CD4-positive, CD25-positive, alpha-beta regulatory T cell (primary cell): ENCODE measurements around the gene TSHZ3. TPM values are rescaled to one million over a fixed set of nuclear protein-coding genes. Genes with fewer than 3 reads are reported as not detected.

Experiments used
- ATAC-seq, 2 donors: fragments of 150-1000 bp; cut with Tn5 transposase; one replicate each; pipeline ENCODE4 v1.10.0; 2021; ENCODE audit warnings: low read depth in 2 of 2, moderate number of reproducible peaks in 2 of 2, moderate library complexity in 1 of 2
- DNase-seq, 3 donors: peaks; one replicate each; pipeline versions ENCODE4 v3.0.0 to v3.0.0-alpha.2; 2012 to 2022; ENCODE audit warnings: mixed read lengths in 1 of 3
- H3K27ac ChIP-seq: one replicate; pipeline ENCODE4 v1.7.0; 2013; ENCODE audit warnings: mild to moderate bottlenecking, low read length; ENCODE audit not compliant: insufficient read depth, poor library complexity, severe bottlenecking
- H3K27me3 ChIP-seq: one replicate; pipeline ENCODE4 v1.7.0; 2013; ENCODE audit warnings: low read length; ENCODE audit not compliant: control insufficient read depth, insufficient read depth
- H3K36me3 ChIP-seq: one replicate; pipeline ENCODE4 v1.7.0; 2013; ENCODE audit warnings: mild to moderate bottlenecking, low read length, moderate library complexity; ENCODE audit not compliant: control insufficient read depth, insufficient read depth
- H3K4me1 ChIP-seq: 2 replicates; pipeline ENCODE4 v1.7.0; 2013; ENCODE audit warnings: mild to moderate bottlenecking, low read length; ENCODE audit not compliant: insufficient read depth, control insufficient read depth, poor library complexity, severe bottlenecking
- H3K4me3 ChIP-seq: one replicate; pipeline ENCODE4 v1.7.0; 2013; ENCODE audit warnings: low read depth, mild to moderate bottlenecking, low read length, moderate library complexity
- H3K9me3 ChIP-seq, 2 experiments: 1 replicate in 1 of 2; 2 replicates in 1 of 2; pipeline ENCODE4 v1.7.0; 2013; ENCODE audit warnings: low read length in 2 of 2, mild to moderate bottlenecking in 1 of 2, moderate library complexity in 1 of 2; ENCODE audit not compliant: control insufficient read depth in 2 of 2
- H3K27ac Mint-ChIP-seq, 3 donors: one replicate each; pipeline ENCODE4 v1.8.0; 2020 to 2022; ENCODE audit warnings: mild to moderate bottlenecking in 3 of 3, mixed read lengths in 3 of 3, moderate library complexity in 2 of 3
- H3K27me3 Mint-ChIP-seq: one replicate; pipeline ENCODE4 v1.8.0; 2022; ENCODE audit warnings: mild to moderate bottlenecking, mixed read lengths
- H3K36me3 Mint-ChIP-seq: one replicate; pipeline ENCODE4 v1.8.0; 2020; ENCODE audit warnings: mixed read lengths
- H3K4me1 Mint-ChIP-seq, 4 donors: one replicate each; pipeline ENCODE4 v1.8.0; 2020 to 2022; ENCODE audit warnings: mixed read lengths in 4 of 4, mild to moderate bottlenecking in 1 of 4
- H3K4me3 Mint-ChIP-seq, 4 donors: one replicate each; pipeline ENCODE4 v1.8.0; 2020 to 2022; ENCODE audit warnings: mild to moderate bottlenecking in 4 of 4, mixed read lengths in 4 of 4, moderate library complexity in 3 of 4
- H3K9me3 Mint-ChIP-seq, 7 donors: one replicate each; pipeline ENCODE4 v1.8.0; 2020 to 2022; ENCODE audit warnings: mixed read lengths in 7 of 7, mild to moderate bottlenecking in 3 of 7, moderate library complexity in 2 of 7
- polyA plus RNA-seq, 4 donors: library from polyadenylated mRNA; unstranded; fragments of 300-500 nt; fragmentation: Illumina TruSeq; gene quantifications; one replicate each; pipeline ENCODE4 v1.2.3, GENCODE V29; 2021
- total RNA-seq: library from RNA; stranded (reverse); gene quantifications from one replicate; pipeline ENCODE4 v1.2.3, GENCODE V29; 2022

TSHZ3 gene
- total RNA-seq (2.5 TPM), polyA plus RNA-seq (1 to 10 TPM in 1 of 4 donors, under 1 TPM in 3; 0.24 to 1.1 (median 0.85) TPM)

- Histone ChIP-seq H3K4me3 (peak within 1 kb of the TSS; percentile 62), H3K36me3 (no peaks in the 10 kb centered on the region), H3K27ac (no peak within 1 kb of the TSS), H3K4me1 (peaks cover 49% of the 10 kb centered on the region), H3K27me3 (peaks cover 45% of the 10 kb centered on the region), H3K9me3 (no peaks in the 10 kb centered on the region)
- DNase-seq, result peak; percentile 31 to 61 (median 55)
- peak; percentile 23 to 45 for ATAC-seq
- peaks cover 0 to 2% (median 0%) of the 10 kb centered on the region in 7 donors for H3K9me3 Mint-ChIP-seq
- H3K27me3 Mint-ChIP-seq, result peaks cover 65% of the 10 kb centered on the region
- H3K4me1 Mint-ChIP-seq, result peaks cover 12 to 42% (median 21%) of the 10 kb centered on the region in 4 donors
- peak within 1 kb of the TSS; percentile 82 to 95 (median 88) for H3K4me3 Mint-ChIP-seq
- H3K27ac Mint-ChIP-seq, result no peak within 1 kb of the TSS
- H3K36me3 Mint-ChIP-seq, result no peaks in the 10 kb centered on the region
Observed at GRCh38 chr19:31349160-31349881, at the start of gene TSHZ3. Gene TSHZ3 (minus strand): TSS chr19:31349436. CDS start chr19:31349219, 217 bp downstream.

- H3K4me1 ChIP-seq, result no peaks in the 10 kb centered on the region
- Mint-ChIP-seq H3K36me3 (no peaks in the 10 kb centered on the region), H3K9me3 (peaks cover 0 to 4% (median 0%) of the 10 kb centered on the region in 7 donors), H3K4me3 (no peak overlapping the region), H3K27me3 (peaks cover 21% of the 10 kb centered on the region), H3K27ac (no peak overlapping the region), H3K4me1 (no peaks in the 10 kb centered on the region)
- no peak overlapping the region for H3K27ac ChIP-seq
- no peaks in the 10 kb centered on the region for H3K9me3 ChIP-seq
- no peaks in the 10 kb centered on the region for H3K36me3 ChIP-seq
- no peak for ATAC-seq
- no peak for DNase-seq
- peaks cover 2% of the 10 kb centered on the region for H3K27me3 ChIP-seq
- H3K4me3 ChIP-seq, result no peak overlapping the region
Observed at GRCh38 chr19:31397308-31397707, 48.1 kb upstream of the TSHZ3 start.

GRCh38 chr19:31392464-31392863, 43.2 kb upstream of the TSHZ3 start:
- H3K4me1 ChIP-seq, result no peaks in the 10 kb centered on the region
- ATAC-seq (no peak), DNase-seq (no peak)
- H3K9me3 ChIP-seq, result no peaks in the 10 kb centered on the region
- H3K4me3 ChIP-seq, result no peak overlapping the region
- Mint-ChIP-seq H3K9me3 (no peaks in the 10 kb centered on the region), H3K4me1 (no peaks in the 10 kb centered on the region), H3K27me3 (peaks cover 8% of the 10 kb centered on the region), H3K4me3 (no peak overlapping the region), H3K36me3 (no peaks in the 10 kb centered on the region), H3K27ac (no peak overlapping the region)
- no peaks in the 10 kb centered on the region for H3K36me3 ChIP-seq
- H3K27ac ChIP-seq, result no peak overlapping the region
- peaks cover 2% of the 10 kb centered on the region for H3K27me3 ChIP-seq

- peaks cover 2% of the 10 kb centered on the region for H3K27me3 ChIP-seq
- H3K9me3 ChIP-seq, result no peaks in the 10 kb centered on the region
- H3K4me3 ChIP-seq, result no peak overlapping the region
- no peak for ATAC-seq
- Mint-ChIP-seq H3K4me1 (no peaks in the 10 kb centered on the region), H3K27ac (peak overlapping the region in 1 of 3 donors; percentile 50), H3K9me3 (no peaks in the 10 kb centered on the region), H3K27me3 (peaks cover 5% of the 10 kb centered on the region), H3K36me3 (no peaks in the 10 kb centered on the region), H3K4me3 (peak overlapping the region in 1 of 4 donors; percentile 13)
- no peak overlapping the region for H3K27ac ChIP-seq
- H3K4me1 ChIP-seq, result no peaks in the 10 kb centered on the region
- DNase-seq, result no peak
- H3K36me3 ChIP-seq, result no peaks in the 10 kb centered on the region
Observed at GRCh38 chr19:31391518-31391917, 42.3 kb upstream of the TSHZ3 start.

GRCh38 chr19:31390711-31391110, 41.5 kb upstream of the TSHZ3 start:
- no peaks in the 10 kb centered on the region for H3K4me1 Mint-ChIP-seq
- H3K36me3 Mint-ChIP-seq, result no peaks in the 10 kb centered on the region
- Histone ChIP-seq H3K27me3 (peaks cover under 1% of the 10 kb centered on the region), H3K4me3 (no peak overlapping the region), H3K36me3 (no peaks in the 10 kb centered on the region), H3K27ac (no peak overlapping the region), H3K4me1 (no peaks in the 10 kb centered on the region), H3K9me3 (no peaks in the 10 kb centered on the region)
- peaks cover 5% of the 10 kb centered on the region for H3K27me3 Mint-ChIP-seq
- no peak overlapping the region for H3K4me3 Mint-ChIP-seq
- ATAC-seq (no peak), DNase-seq (no peak)
- H3K27ac Mint-ChIP-seq, result no peak overlapping the region
- H3K9me3 Mint-ChIP-seq, result no peaks in the 10 kb centered on the region

- DNase-seq (no peak), ATAC-seq (no peak)
- no peaks in the 10 kb centered on the region for H3K27me3 ChIP-seq
- H3K4me1 ChIP-seq, result no peaks in the 10 kb centered on the region
- no peaks in the 10 kb centered on the region for H3K9me3 ChIP-seq
- H3K4me3 ChIP-seq, result no peak overlapping the region
- no peaks in the 10 kb centered on the region for H3K9me3 Mint-ChIP-seq
- H3K4me1 Mint-ChIP-seq, result no peaks in the 10 kb centered on the region
- no peak overlapping the region for H3K27ac Mint-ChIP-seq
- H3K27me3 Mint-ChIP-seq, result peaks cover 5% of the 10 kb centered on the region
- no peak overlapping the region for H3K27ac ChIP-seq
- H3K4me3 Mint-ChIP-seq, result no peak overlapping the region
- H3K36me3 Mint-ChIP-seq, result no peaks in the 10 kb centered on the region
- H3K36me3 ChIP-seq, result no peaks in the 10 kb centered on the region
Observed at GRCh38 chr19:31389874-31390273, 40.6 kb upstream of the TSHZ3 start.

- Histone ChIP-seq H3K27me3 (no peaks in the 10 kb centered on the region), H3K27ac (no peak overlapping the region), H3K4me3 (no peak overlapping the region), H3K9me3 (no peaks in the 10 kb centered on the region), H3K4me1 (no peaks in the 10 kb centered on the region), H3K36me3 (no peaks in the 10 kb centered on the region)
- Mint-ChIP-seq H3K4me1 (no peaks in the 10 kb centered on the region), H3K4me3 (no peak overlapping the region), H3K27ac (no peak overlapping the region), H3K27me3 (peaks cover 4% of the 10 kb centered on the region), H3K36me3 (no peaks in the 10 kb centered on the region), H3K9me3 (no peaks in the 10 kb centered on the region)
- ATAC-seq, result no peak
- DNase-seq, result no peak
Observed at GRCh38 chr19:31387717-31388301, 38.6 kb upstream of the TSHZ3 start.

- no peaks in the 10 kb centered on the region for H3K27me3 ChIP-seq
- no peaks in the 10 kb centered on the region for H3K9me3 Mint-ChIP-seq
- ATAC-seq, result no peak
Observed at GRCh38 chr19:31386806-31387205, 37.6 kb upstream of the TSHZ3 start.

More at GRCh38 chr19:31386806-31387205, 37.6 kb upstream of the TSHZ3 start:
- Mint-ChIP-seq H3K4me1 (no peaks in the 10 kb centered on the region), H3K36me3 (no peaks in the 10 kb centered on the region), H3K27ac (no peak overlapping the region), H3K27me3 (no peaks in the 10 kb centered on the region), H3K4me3 (no peak overlapping the region)
- no peaks in the 10 kb centered on the region for H3K36me3 ChIP-seq
- no peaks in the 10 kb centered on the region for H3K4me1 ChIP-seq
- H3K27ac ChIP-seq, result no peak overlapping the region
- no peak for DNase-seq
- H3K9me3 ChIP-seq, result no peaks in the 10 kb centered on the region
- H3K4me3 ChIP-seq, result no peak overlapping the region
